ENCODE measurements around the gene CENPF.
"Not testable (repeated sequence)": the region's sequence is repeated elsewhere in the genome, so short reads cannot be mapped to it uniquely, and the experiment has no call there.

- TF ChIP-seq ARNT (IDR thresholded peaks at IDR 0.05); BHLHE40 (IDR thresholded peaks at IDR 0.05; ENCODE audit: borderline replicate concordance); FOXA1 (IDR thresholded peaks at IDR 0.05); L3MBTL2 (conservative IDR thresholded peaks at IDR 0.05); FOXM1 (IDR thresholded peaks at IDR 0.05; ENCODE audit: borderline replicate concordance); ELF4 (IDR thresholded peaks at IDR 0.05); SP1 (IDR thresholded peaks at IDR 0.05); SUZ12 (IDR thresholded peaks at IDR 0.05); ZNF384 (IDR thresholded peaks at IDR 0.05): not testable (repeated sequence)
- TF ChIP-seq, protein P1, sequence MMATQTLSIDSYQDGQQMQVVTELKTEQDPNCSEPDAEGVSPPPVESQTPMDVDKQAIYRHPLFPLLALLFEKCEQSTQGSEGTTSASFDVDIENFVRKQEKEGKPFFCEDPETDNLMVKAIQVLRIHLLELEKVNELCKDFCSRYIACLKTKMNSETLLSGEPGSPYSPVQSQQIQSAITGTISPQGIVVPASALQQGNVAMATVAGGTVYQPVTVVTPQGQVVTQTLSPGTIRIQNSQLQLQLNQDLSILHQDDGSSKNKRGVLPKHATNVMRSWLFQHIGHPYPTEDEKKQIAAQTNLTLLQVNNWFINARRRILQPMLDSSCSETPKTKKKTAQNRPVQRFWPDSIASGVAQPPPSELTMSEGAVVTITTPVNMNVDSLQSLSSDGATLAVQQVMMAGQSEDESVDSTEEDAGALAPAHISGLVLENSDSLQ (IDR thresholded peaks at IDR 0.05): not testable (repeated sequence)
Observed at GRCh38 chr1:214605933-214606925, 3.2 kb downstream of the CENPF start.
